GM23338 (cell line): ENCODE measurements around the gene MYOCD. TPM values are rescaled to one million over a fixed set of nuclear protein-coding genes. Genes with fewer than 3 reads are reported as not detected.

Experiments
- ATAC-seq: fragments of 200-7000 bp; cut with Tn5 transposase; 3 replicates; pipeline ENCODE4 v1.9.1; 2020
- DNase-seq: peaks from one replicate; pipeline ENCODE4 v3.0.0-alpha.2; 2015; ENCODE audit warnings: low spot score
- H2AFZ ChIP-seq: fragments of 200-600 bp; sonication (generic); 2 replicates; pipeline ENCODE4 v1.8.0; 2016; ENCODE audit warnings: antibody characterized with exemption, mild to moderate bottlenecking, moderate library complexity
- H3F3A ChIP-seq: fragments of 200-600 bp; sonication (generic); replicated peaks from 2 replicates; pipeline ENCODE4 v1.8.0; 2017; ENCODE audit warnings: antibody characterized with exemption, mixed run types, low read depth
- H3K27ac ChIP-seq: fragments of 200-600 bp; sonication (generic); 2 replicates; pipeline ENCODE4 v1.6.1; 2016; ENCODE audit warnings: low read depth
- H3K27me3 ChIP-seq: fragments of 200-600 bp; sonication (generic); 2 replicates; pipeline ENCODE4 v1.8.0; 2016; ENCODE audit warnings: mild to moderate bottlenecking, mixed run types, moderate library complexity; ENCODE audit not compliant: insufficient read depth
- H3K36me3 ChIP-seq: fragments of 200-600 bp; sonication (generic); 2 replicates; pipeline ENCODE4 v1.8.0; 2016; ENCODE audit warnings: mild to moderate bottlenecking; ENCODE audit not compliant: insufficient read depth
- H3K4me1 ChIP-seq: fragments of 200-600 bp; sonication (generic); 2 replicates; pipeline ENCODE4 v1.8.0; 2016; ENCODE audit warnings: mild to moderate bottlenecking, moderate library complexity; ENCODE audit not compliant: insufficient read depth
- H3K4me2 ChIP-seq: fragments of 200-600 bp; sonication (generic); 2 replicates; pipeline ENCODE4 v1.7.1; 2017; ENCODE audit warnings: mixed run types
- H3K4me3 ChIP-seq: fragments of 200-600 bp; sonication (generic); 2 replicates; pipeline ENCODE4 v1.6.1; 2016; ENCODE audit warnings: mixed run types
- H3K79me2 ChIP-seq: fragments of 200-600 bp; sonication (generic); replicated peaks from 2 replicates; pipeline ENCODE4 v1.8.0; 2017; ENCODE audit warnings: mild to moderate bottlenecking; ENCODE audit not compliant: insufficient read depth
- H3K9me2 ChIP-seq: fragments of 200-600 bp; sonication (generic); 2 replicates; pipeline ENCODE4 v1.8.0; 2017; ENCODE audit not compliant: insufficient read depth
- H4K20me1 ChIP-seq: fragments of 200-600 bp; sonication (generic); replicated peaks from 2 replicates; pipeline ENCODE4 v1.8.0; 2017; ENCODE audit warnings: mild to moderate bottlenecking; ENCODE audit not compliant: insufficient read depth
- H3K27ac Mint-ChIP-seq: 2 replicates; pipeline ENCODE4 v1.8.0; 2020; ENCODE audit warnings: inconsistent platforms, mild to moderate bottlenecking, moderate library complexity, mixed read lengths
- H3K27me3 Mint-ChIP-seq: 3 replicates; pipeline ENCODE4 v1.8.0; 2022; ENCODE audit warnings: low read depth, mild to moderate bottlenecking, moderate library complexity, mixed read lengths, inconsistent platforms; ENCODE audit not compliant: insufficient read depth, poor library complexity
- H3K36me3 Mint-ChIP-seq: 3 replicates; pipeline ENCODE4 v1.8.0; 2021; ENCODE audit warnings: low read depth, mild to moderate bottlenecking, inconsistent platforms, moderate library complexity, mixed read lengths
- H3K4me1 Mint-ChIP-seq: 3 replicates; pipeline ENCODE4 v1.8.0; 2020; ENCODE audit warnings: mild to moderate bottlenecking, inconsistent platforms, mixed read lengths
- H3K4me3 Mint-ChIP-seq: 3 replicates; pipeline ENCODE4 v1.8.0; 2021; ENCODE audit warnings: moderate library complexity, mild to moderate bottlenecking, inconsistent platforms, mixed read lengths
- H3K9me3 Mint-ChIP-seq: 3 replicates; pipeline ENCODE4 v1.8.0; 2020; ENCODE audit warnings: moderate library complexity, mild to moderate bottlenecking, inconsistent platforms, mixed read lengths
- CREB1 ChIP-seq: fragments of 250-450 bp; sonication (Bioruptor Pico); IDR thresholded peaks from 2 replicates; pipeline ENCODE4 v1.5.0; 2020; ENCODE audit warnings: low read depth, mild to moderate bottlenecking, moderate library complexity
- ETS1 ChIP-seq: IDR thresholded peaks from 2 replicates; pipeline ENCODE4 v1.6.1; 2016; ENCODE audit warnings: antibody characterized with exemption
- EZH2 ChIP-seq: fragments of 200-600 bp; sonication (generic); IDR thresholded peaks from one replicate; pipeline ENCODE4 v1.8.0; 2017; ENCODE audit warnings: antibody characterized with exemption, mild to moderate bottlenecking, low read depth; ENCODE audit not compliant: unreplicated experiment
- EZH2phosphoT487 ChIP-seq: fragments of 200-600 bp; sonication (generic); IDR thresholded peaks from one replicate; pipeline ENCODE4 v1.8.1; 2018; ENCODE audit warnings: antibody characterized with exemption; ENCODE audit not compliant: unreplicated experiment
- JUNB ChIP-seq: IDR thresholded peaks from one replicate; pipeline ENCODE4 v1.6.1; 2016; ENCODE audit warnings: antibody characterized with exemption; ENCODE audit not compliant: unreplicated experiment
- NANOG ChIP-seq: IDR thresholded peaks from 2 replicates; pipeline ENCODE4 v1.6.1; 2016; ENCODE audit warnings: antibody characterized with exemption, borderline replicate concordance
- POLR2AphosphoS5 ChIP-seq: IDR thresholded peaks from 2 replicates; pipeline ENCODE4 v1.6.1; 2016; ENCODE audit warnings: antibody characterized with exemption, low read depth
- REST ChIP-seq: IDR thresholded peaks from one replicate; pipeline ENCODE4 v1.6.1; 2018; ENCODE audit warnings: antibody characterized with exemption; ENCODE audit not compliant: unreplicated experiment
- STAT1 ChIP-seq: IDR thresholded peaks from one replicate; pipeline ENCODE4 v1.6.1; 2016; ENCODE audit warnings: antibody characterized with exemption; ENCODE audit not compliant: unreplicated experiment
- ZNF114 ChIP-seq: fragments of 250-450 bp; sonication (Bioruptor Pico); IDR thresholded peaks from 2 replicates; pipeline ENCODE4 v1.5.0; 2020; ENCODE audit warnings: mild to moderate bottlenecking, moderate library complexity
- ZNF331 ChIP-seq: fragments of 250-450 bp; sonication (Bioruptor Pico); IDR thresholded peaks from 2 replicates; pipeline ENCODE4 v1.5.0; 2020; ENCODE audit warnings: low read depth, mild to moderate bottlenecking, moderate library complexity
- polyA plus RNA-seq: library from polyadenylated mRNA; unstranded; fragments of >200 nt; fragmentation: Nextera tagmentation; extraction: Ambion mirVana; gene quantifications from 2 replicates; pipeline ENCODE4 v1.2.1, GENCODE V29; 2016
- total RNA-seq: library from RNA; depleted of rRNA; stranded (reverse); fragments of >200 nt; shearing (Covaris generic); gene quantifications from 2 replicates; pipeline ENCODE4 v1.2.3, GENCODE V29; 2014
- TF ChIP-seq, protein P1 (sequence below): fragments of 250-450 bp; sonication (Bioruptor Pico); IDR thresholded peaks from 2 replicates; pipeline ENCODE4 v1.5.0; 2020; ENCODE audit warnings: mild to moderate bottlenecking, moderate library complexity
- TF ChIP-seq, protein P2 (sequence below), 2 experiments: fragments of 200-600 bp in 1 of 2; sonication (generic) in 1 of 2; conservative IDR thresholded peaks; 2 replicates each; pipeline versions ENCODE4 v1.5.1 to v1.6.1; 2016 to 2017; ENCODE audit warnings: antibody characterized with exemption in 2 of 2, low read depth in 2 of 2, mild to moderate bottlenecking in 2 of 2, moderate library complexity in 1 of 2

The MYOCD gene
- total and polyA plus RNA-seq, 2 experiments from 2014 or later = 0.80 to 2.4 TPM

DNA sequence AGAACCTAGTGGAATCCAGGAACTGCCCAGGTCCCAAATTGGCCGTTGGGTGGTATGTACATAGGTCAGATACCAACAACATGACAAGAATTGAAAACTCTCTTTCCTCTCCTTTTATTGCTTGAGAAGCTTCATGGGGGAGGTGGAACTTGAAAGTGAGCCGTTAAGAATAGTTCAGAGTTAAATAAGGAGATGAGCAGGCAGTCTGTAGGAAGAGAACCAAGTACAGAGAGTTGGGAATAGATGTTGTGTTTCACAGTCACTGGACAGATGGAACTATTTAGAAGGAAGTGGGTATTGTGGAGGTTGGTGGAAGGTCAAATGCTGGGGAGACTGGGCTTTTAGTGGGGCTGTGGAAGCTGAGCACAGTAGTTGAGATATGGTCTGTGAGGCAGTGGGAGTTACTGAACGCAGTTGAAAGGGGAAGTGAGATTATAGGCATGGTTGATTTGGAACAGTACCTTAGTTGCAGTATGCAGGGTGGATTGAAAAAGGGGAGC, 150.0 kb downstream of the MYOCD start:
- DNase-seq (no peak), ATAC-seq (no peak)
- no peak overlapping the region for H3K4me2 ChIP-seq
- no peak overlapping the region for H2AFZ ChIP-seq
- H3F3A ChIP-seq = no peaks in the 10 kb centered on the region
- Mint-ChIP-seq H3K9me3 (peaks cover 3% of the 10 kb centered on the region; the same call in 1 of the 3 replicates), H3K4me3 (no peak overlapping the region), H3K36me3 (no peaks in the 10 kb centered on the region; the same call in 2 of the 3 replicates), H3K4me1 (peaks cover 9% of the 10 kb centered on the region; the same call in 2 of the 3 replicates), H3K27me3 (no peaks in the 10 kb centered on the region), H3K27ac (no peak overlapping the region)
- peaks cover 16% of the 10 kb centered on the region for H3K79me2 ChIP-seq
- TF ChIP-seq, protein P1, sequence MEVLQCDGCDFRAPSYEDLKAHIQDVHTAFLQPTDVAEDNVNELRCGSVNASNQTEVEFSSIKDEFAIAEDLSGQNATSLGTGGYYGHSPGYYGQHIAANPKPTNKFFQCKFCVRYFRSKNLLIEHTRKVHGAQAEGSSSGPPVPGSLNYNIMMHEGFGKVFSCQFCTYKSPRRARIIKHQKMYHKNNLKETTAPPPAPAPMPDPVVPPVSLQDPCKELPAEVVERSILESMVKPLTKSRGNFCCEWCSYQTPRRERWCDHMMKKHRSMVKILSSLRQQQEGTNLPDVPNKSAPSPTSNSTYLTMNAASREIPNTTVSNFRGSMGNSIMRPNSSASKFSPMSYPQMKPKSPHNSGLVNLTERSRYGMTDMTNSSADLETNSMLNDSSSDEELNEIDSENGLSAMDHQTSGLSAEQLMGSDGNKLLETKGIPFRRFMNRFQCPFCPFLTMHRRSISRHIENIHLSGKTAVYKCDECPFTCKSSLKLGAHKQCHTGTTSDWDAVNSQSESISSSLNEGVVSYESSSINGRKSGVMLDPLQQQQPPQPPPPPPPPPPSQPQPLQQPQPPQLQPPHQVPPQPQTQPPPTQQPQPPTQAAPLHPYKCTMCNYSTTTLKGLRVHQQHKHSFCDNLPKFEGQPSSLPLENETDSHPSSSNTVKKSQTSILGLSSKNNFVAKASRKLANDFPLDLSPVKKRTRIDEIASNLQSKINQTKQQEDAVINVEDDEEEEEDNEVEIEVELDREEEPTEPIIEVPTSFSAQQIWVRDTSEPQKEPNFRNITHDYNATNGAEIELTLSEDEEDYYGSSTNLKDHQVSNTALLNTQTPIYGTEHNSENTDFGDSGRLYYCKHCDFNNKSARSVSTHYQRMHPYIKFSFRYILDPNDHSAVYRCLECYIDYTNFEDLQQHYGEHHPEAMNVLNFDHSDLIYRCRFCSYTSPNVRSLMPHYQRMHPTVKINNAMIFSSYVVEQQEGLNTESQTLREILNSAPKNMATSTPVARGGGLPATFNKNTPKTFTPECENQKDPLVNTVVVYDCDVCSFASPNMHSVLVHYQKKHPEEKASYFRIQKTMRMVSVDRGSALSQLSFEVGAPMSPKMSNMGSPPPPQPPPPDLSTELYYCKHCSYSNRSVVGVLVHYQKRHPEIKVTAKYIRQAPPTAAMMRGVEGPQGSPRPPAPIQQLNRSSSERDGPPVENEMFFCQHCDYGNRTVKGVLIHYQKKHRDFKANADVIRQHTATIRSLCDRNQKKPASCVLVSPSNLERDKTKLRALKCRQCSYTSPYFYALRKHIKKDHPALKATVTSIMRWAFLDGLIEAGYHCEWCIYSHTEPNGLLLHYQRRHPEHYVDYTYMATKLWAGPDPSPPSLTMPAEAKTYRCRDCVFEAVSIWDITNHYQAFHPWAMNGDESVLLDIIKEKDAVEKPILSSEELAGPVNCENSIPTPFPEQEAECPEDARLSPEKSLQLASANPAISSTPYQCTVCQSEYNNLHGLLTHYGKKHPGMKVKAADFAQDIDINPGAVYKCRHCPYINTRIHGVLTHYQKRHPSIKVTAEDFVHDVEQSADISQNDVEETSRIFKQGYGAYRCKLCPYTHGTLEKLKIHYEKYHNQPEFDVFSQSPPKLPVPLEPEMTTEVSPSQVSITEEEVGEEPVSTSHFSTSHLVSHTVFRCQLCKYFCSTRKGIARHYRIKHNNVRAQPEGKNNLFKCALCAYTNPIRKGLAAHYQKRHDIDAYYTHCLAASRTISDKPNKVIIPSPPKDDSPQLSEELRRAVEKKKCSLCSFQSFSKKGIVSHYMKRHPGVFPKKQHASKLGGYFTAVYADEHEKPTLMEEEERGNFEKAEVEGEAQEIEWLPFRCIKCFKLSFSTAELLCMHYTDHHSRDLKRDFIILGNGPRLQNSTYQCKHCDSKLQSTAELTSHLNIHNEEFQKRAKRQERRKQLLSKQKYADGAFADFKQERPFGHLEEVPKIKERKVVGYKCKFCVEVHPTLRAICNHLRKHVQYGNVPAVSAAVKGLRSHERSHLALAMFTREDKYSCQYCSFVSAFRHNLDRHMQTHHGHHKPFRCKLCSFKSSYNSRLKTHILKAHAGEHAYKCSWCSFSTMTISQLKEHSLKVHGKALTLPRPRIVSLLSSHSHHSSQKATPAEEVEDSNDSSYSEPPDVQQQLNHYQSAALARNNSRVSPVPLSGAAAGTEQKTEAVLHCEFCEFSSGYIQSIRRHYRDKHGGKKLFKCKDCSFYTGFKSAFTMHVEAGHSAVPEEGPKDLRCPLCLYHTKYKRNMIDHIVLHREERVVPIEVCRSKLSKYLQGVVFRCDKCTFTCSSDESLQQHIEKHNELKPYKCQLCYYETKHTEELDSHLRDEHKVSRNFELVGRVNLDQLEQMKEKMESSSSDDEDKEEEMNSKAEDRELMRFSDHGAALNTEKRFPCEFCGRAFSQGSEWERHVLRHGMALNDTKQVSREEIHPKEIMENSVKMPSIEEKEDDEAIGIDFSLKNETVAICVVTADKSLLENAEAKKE (CRISPR knock-in tag) = no peak
- TF ChIP-seq REST (no peak), ZNF114 (CRISPR knock-in tag) (no peak), ZNF331 (CRISPR knock-in tag) (no peak), EZH2 (no peak), NANOG (no peak), JUNB (no peak), CREB1 (CRISPR knock-in tag) (no peak), EZH2phosphoT487 (no peak), ETS1 (no peak), POLR2AphosphoS5 (no peak), STAT1 (no peak)
- TF ChIP-seq, protein P2, sequence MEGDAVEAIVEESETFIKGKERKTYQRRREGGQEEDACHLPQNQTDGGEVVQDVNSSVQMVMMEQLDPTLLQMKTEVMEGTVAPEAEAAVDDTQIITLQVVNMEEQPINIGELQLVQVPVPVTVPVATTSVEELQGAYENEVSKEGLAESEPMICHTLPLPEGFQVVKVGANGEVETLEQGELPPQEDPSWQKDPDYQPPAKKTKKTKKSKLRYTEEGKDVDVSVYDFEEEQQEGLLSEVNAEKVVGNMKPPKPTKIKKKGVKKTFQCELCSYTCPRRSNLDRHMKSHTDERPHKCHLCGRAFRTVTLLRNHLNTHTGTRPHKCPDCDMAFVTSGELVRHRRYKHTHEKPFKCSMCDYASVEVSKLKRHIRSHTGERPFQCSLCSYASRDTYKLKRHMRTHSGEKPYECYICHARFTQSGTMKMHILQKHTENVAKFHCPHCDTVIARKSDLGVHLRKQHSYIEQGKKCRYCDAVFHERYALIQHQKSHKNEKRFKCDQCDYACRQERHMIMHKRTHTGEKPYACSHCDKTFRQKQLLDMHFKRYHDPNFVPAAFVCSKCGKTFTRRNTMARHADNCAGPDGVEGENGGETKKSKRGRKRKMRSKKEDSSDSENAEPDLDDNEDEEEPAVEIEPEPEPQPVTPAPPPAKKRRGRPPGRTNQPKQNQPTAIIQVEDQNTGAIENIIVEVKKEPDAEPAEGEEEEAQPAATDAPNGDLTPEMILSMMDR (conservative IDR thresholded peaks at IDR 0.05; ENCODE audit: low read depth in 2 of 2) = no peak
- no peaks in the 10 kb centered on the region for H3K27me3 ChIP-seq
- H3K4me3 ChIP-seq = no peak overlapping the region
- H3K4me1 ChIP-seq = peaks cover 10% of the 10 kb centered on the region; the same call in 1 of the 2 replicates
- H3K9me2 ChIP-seq = no peaks in the 10 kb centered on the region
- H3K27ac ChIP-seq = no peak overlapping the region
- no peaks in the 10 kb centered on the region; the same call in 1 of the 2 replicates for H4K20me1 ChIP-seq
- H3K36me3 ChIP-seq = no peaks in the 10 kb centered on the region
